ENCODE data around the gene TEC. TPM values are rescaled to one million over a fixed set of nuclear protein-coding genes. Genes with fewer than 3 reads are reported as not detected.

The TEC gene
- total RNA-seq, 1 experiment from 2014 or later, result 4.5 TPM

GRCh38 chr4:48109413-48110263 is 160.0 kb downstream of the TEC start:
- Histone ChIP-seq H3K79me2 (ENCODE audit: insufficient read depth, low read length) (no peaks in the 10 kb centered on the region), H3K9me3 (ENCODE audit: control insufficient read depth in 1 of 2, insufficient read depth in 1 of 2, low read depth in 1 of 2, low read length in 2 of 2) (no peaks in the 10 kb centered on the region), H3K27me3 (ENCODE audit: insufficient read depth, low read length) (no peaks in the 10 kb centered on the region), H3K9me2 (ENCODE audit: insufficient read depth) (no peaks in the 10 kb centered on the region), H4K20me1 (ENCODE audit: insufficient read depth) (no peaks in the 10 kb centered on the region), H3K36me3 (ENCODE audit: control insufficient read depth in 1 of 2, insufficient read depth in 2 of 2, low read length in 2 of 2) (no peaks in the 10 kb centered on the region), H3K9ac (ENCODE audit: low read length) (no peak overlapping the region), H3K4me2 (ENCODE audit: low read length) (no peak overlapping the region), H3K4me1 (ENCODE audit: control insufficient read depth in 1 of 2, insufficient read depth in 2 of 2, low read length in 2 of 2) (peaks cover 0 to 8% of the 10 kb centered on the region in 2 experiments; a peak in 2 of 4 replicates), H3K4me3 (replicated peaks in 1 of 2; ENCODE audit: low read depth in 1 of 2, low read length in 2 of 2) (no peak overlapping the region), H2AFZ (ENCODE audit: low read depth, low read length, poor library complexity, severe bottlenecking) (peak overlapping the region; percentile 22), H3K27ac (ENCODE audit: low read depth, low read length) (no peak overlapping the region)
- ChIA-PET RAD21 (ENCODE audit: low non-redundant PET in 1 of 2, low total read pairs in 2 of 2, uncharacterized antibody in 2 of 2, unreplicated experiment in 2 of 2) (no interaction called here), CTCF (interaction anchor here (0.8 to 1.9 kb wide), 11 partner anchors 10 to 437 kb away, joined by 3 to 9 read pairs (median 4); no protein-coding TSS in a partner anchor), POLR2A (no interaction called here)
- intact Hi-C loops (cut with micrococcal nuclease), result no loop called here
- DNase-seq (ENCODE audit: low read depth, low spot score) (peak; percentile 60), ATAC-seq (peak; percentile 98)
- no TSS peak for BruUV-seq (replicated peaks)
- TF ChIP-seq CTCF (IDR thresholded peaks at IDR 0.05 in 2 of 3, conservative IDR thresholded peaks at IDR 0.05 in 1 of 3; ENCODE audit: borderline replicate concordance in 1 of 3, insufficient read depth in 1 of 3, low read depth in 2 of 3, low read length in 2 of 3), result peak; percentile 62 to 82 (median 72); a peak in 5 of 6 replicates
- TF ChIP-seq FOSL1 (IDR thresholded peaks at IDR 0.05; ENCODE audit: low read depth), result no peak
- TF ChIP-seq ATF3 (IDR thresholded peaks at IDR 0.05), result no peak
- TF ChIP-seq MAX (IDR thresholded peaks at IDR 0.05), result no peak
- TF ChIP-seq JUND (IDR thresholded peaks at IDR 0.05), result no peak
- no peak for TF ChIP-seq POLR2AphosphoS5 (IDR thresholded peaks at IDR 0.05; ENCODE audit: low read depth, low read length)
- TF ChIP-seq RAD21 (IDR thresholded peaks at IDR 0.05; ENCODE audit: low read depth), result peak; percentile 70
- TF ChIP-seq POLR2A (IDR thresholded peaks at IDR 0.05; ENCODE audit: borderline replicate concordance, extremely low read depth, insufficient read depth, insufficient read length), result no peak
